LNCAP (cell line): ENCODE data around the gene KRTAP10-3.

ENCODE experiments used
- CTCF ChIP-seq: fragments of 450-650 bp; IDR thresholded peaks from 2 replicates; pipeline ENCODE4 v1.5.1; 2017; ENCODE audit warnings: mild to moderate bottlenecking

KRTAP10-3 gene

DNA sequence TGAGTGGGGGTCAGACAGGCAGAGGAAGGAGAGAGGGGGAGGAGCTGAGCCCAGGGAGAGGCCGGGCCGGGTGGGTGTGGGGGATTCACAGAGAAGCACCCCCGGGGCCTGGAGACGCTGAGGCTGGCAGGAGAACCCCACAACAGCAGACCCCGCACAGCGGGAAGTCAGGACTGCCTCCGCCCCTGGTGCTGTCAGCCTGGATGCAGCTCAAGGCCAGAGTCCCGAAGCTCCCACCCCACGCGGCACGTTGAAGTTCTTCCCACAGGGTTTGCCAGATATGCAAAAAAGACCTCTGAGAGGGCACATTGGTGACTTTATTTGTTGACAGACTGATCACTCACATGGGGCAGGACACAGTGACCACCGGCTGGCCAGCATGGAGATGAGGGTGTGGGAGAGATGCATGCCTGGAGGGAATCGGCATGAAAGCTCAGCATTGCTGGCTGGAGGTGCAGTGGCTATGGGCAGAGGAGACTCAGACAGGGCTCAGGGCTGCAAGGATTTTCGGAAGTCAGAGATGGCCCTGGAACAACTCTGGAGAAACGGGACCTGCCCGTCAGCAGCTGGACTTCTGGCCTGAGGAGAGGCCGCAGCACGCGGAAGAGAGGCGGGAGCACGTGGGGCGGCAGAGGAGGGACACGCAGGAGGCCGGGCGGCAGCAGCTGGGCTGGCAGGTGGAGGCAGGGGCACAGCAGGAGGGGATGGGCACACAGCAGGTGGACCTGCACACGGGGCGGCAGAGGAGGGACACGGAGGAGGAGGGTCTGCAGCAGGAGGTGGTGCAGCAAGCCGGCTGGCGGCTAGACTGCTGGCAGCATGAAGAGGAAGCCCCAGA is 885 bp downstream of the KRTAP10-3 start:
- no peak for TF ChIP-seq CTCF

GRCh38 chr21:44556879-44557278 is 1.7 kb downstream of the KRTAP10-3 start:
- TF ChIP-seq CTCF = no peak

- TF ChIP-seq CTCF = no peak
These were observed 3.3 kb downstream of the KRTAP10-3 start for GRCh38 chr21:44555200-44555875.

GRCh38 chr21:44552681-44553080 is 5.9 kb downstream of the KRTAP10-3 start:
- no peak for TF ChIP-seq CTCF

GRCh38 chr21:44552136-44552535 is 6.5 kb downstream of the KRTAP10-3 start:
- TF ChIP-seq CTCF = no peak

DNA sequence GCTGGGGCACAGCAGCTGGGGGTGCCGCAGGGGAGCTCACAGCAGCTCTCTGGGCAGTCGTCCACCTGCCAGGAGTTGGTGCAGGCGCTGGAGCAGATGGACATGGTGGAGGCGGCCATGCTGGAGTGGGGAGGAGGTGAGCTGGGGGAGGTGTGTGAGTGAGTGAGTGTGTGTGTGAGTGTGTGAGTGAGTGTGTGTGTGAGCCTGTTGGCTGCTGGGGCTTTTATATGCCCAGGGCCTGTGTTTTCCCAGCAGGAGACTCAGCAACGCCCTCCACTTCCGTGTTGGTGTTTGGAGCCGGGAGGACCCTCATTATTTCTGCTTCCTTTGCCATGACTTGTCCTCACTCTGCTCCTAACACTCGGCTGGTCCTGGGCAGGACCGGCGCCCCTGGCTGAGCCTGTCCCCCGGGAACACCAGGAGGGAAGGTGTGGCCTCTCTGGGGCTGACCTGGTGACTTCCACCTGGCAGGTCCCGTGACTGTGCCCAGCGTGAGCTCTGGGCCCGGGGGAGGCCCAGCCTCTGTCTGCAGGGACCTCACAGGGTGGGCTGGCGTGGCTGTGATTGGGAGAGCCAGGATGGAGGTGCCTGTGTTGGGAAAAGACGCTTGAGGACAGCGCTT is 7.1 kb downstream of the KRTAP10-3 start, which contains the start of gene KRTAP10-2:
Gene KRTAP10-2, minus strand, starts transcription at position 166 of the 622 bp plus-strand sequence. Its CDS starts 47 bp downstream, at position 119.
- TF ChIP-seq CTCF = no peak

DNA sequence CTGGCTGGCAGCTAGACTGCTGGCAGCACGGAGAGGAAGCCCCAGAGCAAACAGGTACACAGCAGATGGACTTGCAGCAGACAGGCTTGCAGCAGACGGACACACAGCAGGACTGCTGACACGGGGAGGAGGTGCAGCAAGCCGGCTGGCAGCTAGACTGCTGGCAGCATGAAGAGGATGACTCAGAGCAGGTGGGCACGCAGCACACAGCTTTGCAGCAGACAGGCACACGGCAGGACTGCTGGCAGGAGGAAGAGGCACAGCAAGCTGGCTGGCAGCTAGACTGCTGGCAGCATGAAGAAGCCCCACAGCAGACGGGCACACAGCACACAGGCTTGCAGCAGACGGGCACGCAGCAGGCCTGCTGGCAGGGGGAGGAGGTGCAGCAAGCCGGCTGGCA is 7.8 kb downstream of the KRTAP10-3 start:
- TF ChIP-seq CTCF = no peak
